SHP77 treated with DMSO at 0.1 percent for 48 hours (cell line): ENCODE data around the gene CRY1.
"Not testable (repeated sequence)": the region's sequence is repeated elsewhere in the genome, so short reads cannot be mapped to it uniquely, and the experiment has no call there.

Experiments
- DNase-seq: peaks from one replicate; lab custom pipeline; 2025; lab: John Stamatoyannopoulos, UW

Gene CRY1

DNA sequence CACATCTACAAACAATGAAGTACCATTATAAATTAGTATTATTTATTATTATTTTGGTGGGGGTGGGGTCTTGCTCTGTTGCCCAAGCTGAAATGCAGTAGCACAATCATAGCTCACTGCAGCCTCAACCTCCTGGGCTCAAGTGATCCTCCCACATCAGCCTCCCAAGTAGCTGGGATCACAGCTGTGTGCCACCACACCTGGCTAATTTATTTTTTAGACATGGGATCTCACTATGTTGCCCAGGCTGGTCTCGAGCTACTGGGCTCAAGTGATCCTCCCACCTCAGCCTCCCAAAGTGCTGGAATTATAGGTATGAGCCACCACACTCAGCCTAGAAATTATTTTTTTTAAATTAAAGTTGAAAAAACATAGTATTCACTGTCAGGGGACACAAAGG, 15.0 kb upstream of the CRY1 start:
- not testable (repeated sequence) for DNase-seq

DNA sequence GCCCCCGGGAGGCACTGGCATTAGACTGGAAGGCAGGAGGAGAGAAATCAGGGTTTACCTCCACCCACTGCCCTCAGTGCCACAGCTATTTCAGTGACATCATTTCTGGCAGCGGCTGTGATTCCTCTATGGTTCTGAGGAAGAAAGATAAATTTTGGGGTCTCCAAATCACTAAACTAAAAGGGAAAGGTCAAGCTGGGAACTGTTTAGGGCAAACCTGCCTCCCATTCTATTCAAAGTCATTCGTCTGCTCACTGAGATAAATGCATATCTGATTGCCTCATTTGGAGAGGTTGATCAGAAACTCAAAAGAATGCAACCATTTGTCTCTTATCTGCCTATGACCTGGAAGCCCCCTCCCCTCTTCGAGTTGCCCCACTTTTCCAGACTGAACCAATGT, 14.0 kb upstream of the CRY1 start:
- DNase-seq, result no peak

DNA sequence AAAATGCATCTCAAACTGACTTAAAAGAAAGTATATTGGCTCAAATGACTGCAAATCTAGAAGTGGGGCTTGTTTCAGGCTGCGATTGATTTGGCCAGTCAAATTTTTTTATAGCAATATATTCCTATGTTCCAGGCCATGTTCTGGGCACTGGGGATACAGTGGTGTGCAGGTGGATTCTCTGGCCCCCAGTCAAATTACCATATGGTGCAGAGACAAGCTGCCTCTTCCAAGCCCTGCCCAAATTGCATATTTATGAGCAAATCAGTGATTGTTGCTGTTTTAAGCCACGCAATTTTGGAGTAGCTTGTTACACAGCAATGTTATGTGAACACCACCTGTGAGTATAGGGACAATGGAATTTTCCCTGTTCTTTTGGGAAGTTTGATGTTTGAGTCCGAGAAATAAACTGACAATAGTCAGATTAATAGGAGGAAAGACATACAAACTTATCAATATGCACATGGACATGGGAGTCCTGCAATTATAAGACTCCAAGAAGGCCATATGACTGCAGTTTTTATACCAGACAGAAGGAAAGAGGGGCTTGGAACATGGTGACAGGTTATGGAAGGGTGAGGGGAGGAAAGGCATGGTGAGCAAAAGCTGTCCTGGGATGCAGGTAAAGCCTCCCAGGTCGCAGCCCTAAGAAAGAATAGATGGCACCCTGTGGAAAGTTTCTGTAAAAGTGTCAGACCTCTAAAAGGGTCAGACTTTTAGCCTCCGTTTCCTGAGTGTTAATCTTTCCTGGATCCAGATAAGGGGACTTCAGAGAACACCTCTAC, 13.1 kb upstream of the CRY1 start:
- DNase-seq, result no peak

DNA sequence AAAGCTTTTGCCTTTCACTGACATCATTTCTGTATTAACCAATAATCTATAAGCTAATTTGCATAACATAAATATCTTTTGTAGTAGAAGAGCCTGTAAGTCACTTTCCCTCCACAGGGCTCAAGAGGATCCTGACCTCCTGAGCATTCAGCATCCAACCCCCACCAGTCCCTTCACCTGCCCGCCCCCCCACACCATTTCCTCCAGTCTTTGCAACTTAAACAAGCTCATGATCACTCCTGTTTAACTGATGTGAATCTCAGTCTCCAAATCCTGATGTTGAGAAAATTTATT, 12.0 kb upstream of the CRY1 start:
- no peak for DNase-seq

DNA sequence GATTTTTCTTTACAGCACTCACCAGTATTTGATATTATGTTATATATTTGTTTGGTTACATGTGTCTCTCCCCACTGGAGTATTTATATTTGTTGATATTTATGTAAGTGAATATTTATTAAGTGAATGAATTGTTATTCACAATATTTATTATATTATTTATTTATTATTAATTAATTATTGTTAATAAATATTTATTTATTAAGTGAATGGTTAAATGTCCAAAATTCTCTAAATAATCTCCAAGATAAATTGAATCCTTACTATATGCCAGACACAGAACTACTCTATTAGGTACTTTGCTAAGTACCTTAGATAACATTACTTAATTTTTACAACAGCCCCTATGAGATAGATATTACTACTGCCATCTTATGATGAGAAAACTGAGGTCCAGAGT, 10.2 kb upstream of the CRY1 start:
- no peak for DNase-seq

DNA sequence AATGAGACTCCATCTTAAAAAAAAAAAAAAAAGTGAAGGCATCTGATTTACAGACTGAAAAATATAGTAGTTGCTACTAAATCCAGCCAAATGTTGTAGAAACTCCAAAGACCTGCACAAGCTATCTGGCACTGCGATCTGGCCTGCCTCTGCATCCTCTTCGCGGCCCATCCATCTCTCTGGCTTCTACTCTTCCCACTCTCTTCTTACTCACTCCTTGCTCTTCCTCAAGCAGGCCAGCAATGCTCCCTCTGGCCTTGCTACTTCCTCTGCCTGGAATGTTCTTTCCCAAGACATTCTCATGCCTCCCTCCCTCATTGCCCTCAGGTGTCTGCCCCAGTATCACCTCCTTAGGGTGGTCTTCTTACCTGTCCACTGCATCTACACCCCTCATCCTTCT, 9.7 kb upstream of the CRY1 start:
- no peak for DNase-seq

DNA sequence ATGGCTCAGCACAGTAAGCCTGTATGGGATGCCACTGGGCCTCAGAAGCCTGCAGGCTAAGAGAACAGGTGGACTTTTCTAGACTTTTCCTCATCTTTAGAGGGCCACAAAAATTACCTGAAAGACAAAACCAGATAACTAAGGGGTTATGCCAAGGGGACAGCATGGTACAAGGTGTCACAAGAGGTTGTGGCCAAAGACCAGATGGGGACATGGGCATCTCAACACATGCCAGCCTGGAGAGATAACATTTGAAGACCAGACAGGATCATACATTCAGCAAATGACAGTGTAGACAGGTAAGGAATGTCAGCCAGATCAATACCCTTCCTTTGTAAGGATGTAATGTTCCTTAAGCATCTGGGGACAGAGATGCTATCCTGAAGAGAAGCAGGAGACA, 8.9 kb upstream of the CRY1 start:
- DNase-seq, result no peak

DNA sequence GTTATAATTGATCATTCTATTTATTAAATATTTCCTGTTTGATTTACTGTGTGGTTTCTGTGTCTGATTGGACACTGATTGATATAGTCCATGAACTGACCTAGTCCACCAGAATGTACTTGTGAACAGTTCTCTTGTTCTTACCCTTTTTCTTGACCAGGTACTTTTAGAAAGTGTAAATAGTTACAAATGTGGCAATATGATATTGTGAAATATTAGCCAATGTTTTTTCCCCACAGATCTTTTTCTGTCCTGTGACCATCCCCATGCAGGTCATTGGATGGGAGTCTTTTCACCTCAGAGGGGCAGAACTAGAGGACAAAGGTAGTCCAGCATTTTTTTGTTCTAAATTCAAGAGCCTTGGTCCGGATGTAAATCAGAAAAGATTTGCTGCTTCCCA, 8.3 kb upstream of the CRY1 start:
- DNase-seq, result no peak

DNA sequence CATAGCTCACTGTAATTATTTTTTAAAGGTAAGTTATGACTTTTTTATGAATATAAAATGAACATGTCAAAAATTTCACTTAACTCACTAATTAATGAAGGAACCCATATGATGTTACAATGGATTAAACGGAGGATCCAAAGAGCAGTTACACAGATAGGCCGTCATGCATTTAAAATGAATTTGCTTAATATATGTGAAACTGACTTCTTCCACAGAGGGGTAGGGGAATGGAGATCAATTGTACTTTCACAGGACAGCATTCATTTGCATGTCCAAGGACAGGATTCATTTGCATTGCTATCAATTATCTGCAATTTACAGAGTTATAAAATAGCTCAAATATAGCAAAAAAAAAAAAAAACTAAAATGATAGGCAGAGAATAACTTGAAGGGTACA, 6.6 kb upstream of the CRY1 start:
- no peak for DNase-seq

DNA sequence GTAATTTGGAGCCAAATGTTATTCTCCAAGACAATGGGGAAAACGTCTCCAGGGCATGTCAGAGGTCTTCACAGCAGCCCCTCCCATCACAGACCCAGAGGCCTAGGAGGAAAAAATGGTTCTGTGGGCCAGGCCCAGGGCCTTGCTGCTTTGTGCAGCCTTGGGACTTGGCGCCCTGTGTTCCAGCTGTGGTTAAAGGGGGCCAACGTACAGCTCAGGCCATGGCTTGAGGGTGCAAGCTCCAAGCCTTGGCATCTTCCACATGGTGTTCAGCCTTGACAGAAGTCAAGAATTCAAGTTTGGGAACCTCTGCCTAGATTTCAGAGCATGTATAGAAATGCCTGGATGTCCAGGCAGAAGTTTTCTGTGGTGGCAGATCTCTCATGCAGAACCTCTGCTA, 3.2 kb upstream of the CRY1 start:
- no peak for DNase-seq

DNA sequence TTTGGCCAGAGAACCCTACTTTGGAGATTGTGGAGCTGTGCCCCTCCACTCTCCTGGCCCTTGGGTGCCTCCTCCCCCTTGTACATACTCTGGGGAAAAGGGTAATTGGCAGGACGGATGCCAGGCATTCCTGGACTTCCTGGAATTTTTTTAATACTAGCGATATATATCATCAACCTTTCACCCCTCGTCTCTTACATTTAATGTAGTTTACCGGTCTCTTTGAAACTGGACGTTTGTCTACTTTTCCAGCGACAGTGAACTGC, 767 bp upstream of the CRY1 start:
- DNase-seq, result peak; percentile 64

DNA sequence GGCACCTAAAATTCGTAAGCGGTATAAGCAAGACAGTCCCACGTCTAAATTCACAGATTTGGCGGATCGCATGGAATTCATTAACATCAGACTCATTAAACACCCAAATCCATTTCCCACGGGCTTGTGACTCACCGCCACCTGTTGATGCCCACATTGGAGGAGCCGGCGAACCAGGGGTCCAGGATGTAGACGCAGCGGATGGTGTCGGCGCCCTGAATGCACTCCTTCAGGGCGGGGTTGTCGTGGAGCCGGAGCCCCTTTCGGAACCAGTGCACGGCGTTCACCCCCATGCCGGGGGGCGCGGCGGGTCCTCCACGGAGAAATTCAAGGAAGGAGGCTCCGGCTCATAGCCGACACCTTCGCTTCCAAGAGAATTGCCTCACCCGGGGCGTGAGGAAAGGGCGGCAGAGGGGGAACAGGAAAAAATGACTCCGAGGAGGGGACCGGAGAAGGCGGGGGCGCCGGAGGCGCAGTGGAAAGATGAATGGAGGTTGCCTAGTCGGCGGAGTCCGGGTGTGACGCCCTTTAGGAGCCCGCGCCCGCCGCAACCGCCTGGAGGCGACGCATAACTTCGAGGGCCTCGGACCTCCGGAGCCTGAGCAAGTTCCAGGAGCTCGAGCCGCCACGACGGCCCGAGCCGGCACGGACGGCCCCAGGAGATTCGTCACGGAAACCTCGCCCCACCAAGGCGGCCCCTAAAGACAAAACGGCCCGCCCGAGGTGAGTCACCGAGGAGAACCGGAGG, 506 bp downstream of the CRY1 start:
- DNase-seq, result no peak

DNA sequence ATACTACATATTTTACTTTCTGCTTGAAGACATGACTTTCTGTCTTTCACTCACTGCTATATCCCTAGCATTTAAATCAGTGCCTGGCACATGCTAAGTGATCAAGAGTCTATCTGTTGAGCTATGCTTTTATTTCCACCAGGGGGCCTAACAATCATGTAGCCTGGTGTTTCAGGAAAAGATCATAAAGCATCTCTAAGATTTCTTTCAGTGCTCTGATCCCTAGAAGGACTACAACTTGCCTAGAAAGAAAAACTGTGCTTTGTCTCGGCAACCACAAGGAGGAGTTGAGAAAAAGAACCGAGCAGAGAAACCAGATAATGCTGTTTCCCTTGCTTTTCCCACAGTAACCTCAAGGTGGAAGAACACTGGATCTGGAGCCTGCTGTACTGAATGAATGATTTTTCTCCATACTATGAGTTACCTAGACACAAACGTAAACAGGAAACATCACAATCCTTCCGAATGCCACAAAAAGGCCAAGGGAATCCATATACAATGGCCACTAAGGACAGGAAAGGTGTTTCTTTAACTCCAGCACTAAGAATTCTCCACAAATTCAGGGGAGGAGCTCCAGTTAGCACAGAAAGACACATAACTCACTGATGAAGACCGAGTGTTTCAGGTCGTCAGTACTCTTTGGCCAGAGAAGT, 1.2 kb downstream of the CRY1 start:
- DNase-seq, result peak; percentile 45

DNA sequence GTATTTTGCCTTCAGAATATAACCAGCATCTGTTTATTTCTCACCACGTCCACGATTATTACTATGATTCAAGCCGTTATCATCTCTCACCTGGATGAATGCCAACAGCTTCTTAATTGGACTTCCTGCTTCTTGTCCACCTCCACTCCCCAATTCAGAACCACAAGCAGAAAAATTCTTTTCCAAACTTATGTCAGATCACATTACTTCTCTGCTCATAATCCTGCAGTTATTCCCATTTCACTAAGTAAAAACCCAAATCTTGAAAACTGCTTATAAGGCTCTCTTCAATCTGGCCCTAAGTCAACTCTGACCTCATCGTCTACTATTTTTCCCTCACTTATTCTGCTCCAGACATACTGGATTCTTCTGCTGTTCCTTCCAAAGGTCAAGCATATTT, 2.0 kb downstream of the CRY1 start:
- no peak for DNase-seq

DNA sequence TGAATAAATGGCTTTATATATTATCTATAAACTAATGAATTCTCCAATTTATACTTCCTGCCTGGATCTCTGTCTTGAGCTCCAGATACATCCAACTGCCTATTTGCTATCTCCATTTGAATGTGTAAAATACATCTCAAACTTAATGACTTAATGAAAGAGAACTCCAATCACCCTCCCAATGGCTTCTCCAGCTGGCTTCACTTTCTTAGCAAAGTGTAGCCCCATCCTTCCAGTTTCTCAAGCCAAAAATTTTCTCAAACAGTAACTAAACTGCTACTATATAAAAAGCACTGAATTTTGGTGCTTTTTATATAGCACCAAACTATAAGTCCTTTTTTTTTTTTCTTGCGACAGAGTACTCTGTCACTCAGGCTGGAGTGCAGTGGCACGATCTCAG, 2.6 kb downstream of the CRY1 start:
- DNase-seq, result no peak

DNA sequence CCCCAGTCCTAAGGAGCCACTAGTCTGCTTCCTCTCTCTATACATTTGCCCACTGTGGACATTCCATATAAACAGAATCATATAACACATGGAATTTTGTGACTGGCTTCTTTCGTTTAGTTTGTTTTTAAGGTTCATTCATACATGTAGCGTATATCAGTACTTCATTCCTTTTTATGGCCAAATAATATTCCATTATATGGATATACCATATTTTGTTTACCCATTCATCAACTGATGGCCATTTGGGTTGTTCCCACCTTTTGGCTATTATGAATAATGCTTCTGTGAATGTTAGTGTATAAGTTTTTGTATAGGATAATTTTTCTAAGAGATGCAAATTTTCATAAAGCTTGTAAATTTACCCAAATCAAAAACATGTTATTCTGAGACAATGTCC, 4.4 kb downstream of the CRY1 start:
- no peak for DNase-seq

DNA sequence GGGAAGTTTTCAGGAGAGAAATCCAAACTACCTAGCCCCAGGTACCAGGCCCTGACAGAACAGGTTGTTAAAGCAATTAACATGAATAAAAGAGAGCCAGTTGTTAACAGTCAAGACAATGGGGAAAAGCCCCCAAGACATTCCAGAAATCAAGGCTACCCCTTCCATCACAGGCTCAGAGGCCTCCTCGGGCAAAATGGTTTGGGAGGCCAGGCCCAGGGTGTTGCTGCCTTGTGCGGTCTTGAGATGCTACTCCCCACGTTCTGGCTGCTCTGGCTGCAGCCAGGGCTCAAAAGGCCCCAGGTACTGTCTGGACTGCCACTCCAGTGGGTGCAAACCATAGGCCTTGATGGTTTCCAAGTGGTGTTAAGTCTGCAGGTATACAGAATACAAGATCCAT, 7.0 kb downstream of the CRY1 start:
- no peak for DNase-seq

DNA sequence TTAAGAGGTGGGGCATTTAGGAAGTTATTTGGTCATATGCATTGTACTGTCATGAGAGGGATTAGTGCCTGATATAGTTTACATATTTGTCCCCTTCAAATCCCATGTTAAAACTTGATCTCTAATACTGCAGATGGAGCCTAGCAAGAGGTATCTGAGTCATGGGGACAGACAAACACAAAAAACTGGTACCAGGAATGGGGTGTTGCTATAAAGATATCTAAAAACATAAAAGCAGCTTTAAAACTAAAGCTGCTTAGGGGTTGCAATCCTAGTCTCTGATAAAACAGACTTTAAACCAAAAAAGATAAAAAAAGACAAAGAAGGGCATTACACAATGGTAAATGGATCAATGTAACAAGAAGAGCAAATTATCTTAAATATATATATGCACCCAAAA, 11.6 kb downstream of the CRY1 start:
- DNase-seq, result no peak

DNA sequence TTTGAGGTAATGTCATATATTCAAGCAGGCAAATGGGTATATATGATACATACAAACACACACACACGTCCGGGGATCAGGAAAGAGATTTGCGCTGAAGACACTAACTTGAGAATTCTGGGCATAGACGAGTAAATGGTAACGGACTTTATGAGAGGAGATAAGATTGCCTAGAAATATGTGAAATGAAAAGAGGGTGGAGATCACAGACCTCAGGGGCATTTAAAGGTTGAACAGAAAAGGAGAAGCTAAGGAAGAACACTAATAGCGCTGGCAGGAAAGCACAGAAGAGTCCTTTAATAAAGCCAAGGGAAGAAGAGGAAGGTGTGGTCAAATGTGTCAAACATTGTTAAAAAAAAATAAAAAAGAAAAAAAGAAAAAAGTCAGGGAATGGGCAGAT, 13.1 kb downstream of the CRY1 start:
- DNase-seq, result no peak

DNA sequence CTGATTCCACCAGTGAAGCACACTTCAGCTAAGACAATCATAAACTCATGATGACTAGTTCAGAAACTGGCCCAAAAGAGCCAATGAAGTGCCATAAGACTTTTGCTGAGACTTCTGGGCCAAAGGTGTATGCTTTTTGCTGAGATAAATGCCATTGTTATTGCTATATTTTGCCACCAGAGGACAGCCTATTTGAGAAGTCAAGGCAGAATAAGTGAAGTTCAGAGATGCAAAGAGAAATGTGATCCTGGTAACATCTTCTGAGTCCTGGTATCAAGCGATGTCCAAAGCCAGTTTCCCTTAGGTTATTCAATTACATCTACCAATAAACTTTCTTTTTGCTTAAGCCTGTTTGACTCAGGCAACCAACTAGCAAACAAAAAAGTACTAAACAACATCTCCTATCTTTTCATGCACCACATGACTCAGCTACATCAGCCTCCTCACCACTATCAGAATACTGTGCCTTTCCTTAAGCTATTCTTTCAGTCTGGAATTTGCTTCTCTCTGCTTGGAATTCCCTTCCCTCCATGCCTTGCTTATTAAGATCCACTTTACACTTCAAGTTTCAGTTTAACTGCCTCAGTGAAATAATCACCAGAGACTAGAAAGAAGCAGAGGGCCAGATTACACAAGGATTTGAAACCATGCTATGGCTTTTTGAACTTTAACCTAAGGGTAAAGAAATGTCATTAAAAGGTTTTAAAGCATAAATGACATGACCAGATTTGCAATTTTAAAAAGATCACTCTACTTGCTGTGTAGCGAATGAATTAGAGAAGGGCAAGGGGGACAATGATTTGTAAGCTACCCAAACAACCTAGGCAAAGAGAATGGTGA, 14.0 kb downstream of the CRY1 start:
- no peak for DNase-seq

DNA sequence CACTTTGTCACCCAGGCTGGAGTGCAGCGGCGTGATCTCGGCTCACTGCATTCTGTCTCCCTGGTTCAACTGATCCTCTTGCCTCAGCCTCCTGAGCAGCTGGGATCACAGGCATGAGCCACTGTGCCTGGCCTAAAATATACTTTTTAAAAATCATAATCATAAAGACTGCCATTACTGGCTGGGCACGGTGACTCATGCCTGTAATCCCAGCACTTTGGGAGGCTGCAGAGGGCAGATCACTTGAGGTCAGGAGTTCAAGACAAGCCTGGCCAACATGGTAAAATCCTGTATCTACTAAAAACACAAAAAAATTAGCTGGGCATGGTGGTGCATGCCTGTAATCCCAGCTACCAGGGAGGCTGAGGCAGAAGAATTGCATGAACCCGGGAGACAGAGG, 20.1 kb downstream of the CRY1 start:
- not testable (repeated sequence) for DNase-seq

DNA sequence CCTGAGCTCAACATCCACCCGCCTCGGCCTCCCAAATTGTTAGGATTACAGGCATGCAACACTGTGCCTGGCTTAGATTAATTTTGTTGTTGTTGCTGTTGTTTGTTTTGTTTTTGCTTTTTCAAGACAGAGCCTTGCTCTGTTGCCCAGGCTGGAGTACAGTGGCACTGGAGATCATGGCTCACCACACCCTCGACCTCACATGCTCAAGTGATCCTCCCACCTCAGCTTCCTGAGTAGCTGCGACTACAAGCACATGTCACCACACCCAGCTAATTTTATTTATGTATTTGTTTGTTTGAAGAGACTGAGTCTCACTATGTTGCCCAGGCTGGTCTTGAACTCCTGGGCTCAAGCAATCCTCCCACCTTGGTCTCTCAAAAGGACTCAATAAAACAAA, 26.7 kb downstream of the CRY1 start:
- DNase-seq, result no peak

DNA sequence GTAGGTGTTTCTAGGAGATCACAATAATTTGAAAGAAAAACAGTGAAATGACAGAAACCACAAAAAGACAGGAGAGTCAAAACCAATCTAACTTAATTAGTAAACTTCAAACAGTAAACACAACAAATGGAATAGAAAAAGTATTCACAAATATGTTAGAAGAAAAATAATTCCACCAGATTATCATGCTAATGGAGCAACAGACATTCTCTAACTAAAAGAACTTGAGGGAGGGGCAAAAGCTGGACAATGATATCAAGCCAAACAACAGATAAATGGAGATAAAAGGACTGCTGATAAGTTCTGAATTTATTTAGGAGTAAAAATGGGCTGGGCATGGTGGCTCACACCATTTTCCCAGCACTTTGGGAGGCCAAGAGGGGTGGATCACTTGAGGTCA, 28.7 kb downstream of the CRY1 start:
- no peak for DNase-seq
